CD4-positive, alpha-beta T cell (primary cell): ENCODE results near the gene HIPK2. TPM values are rescaled to one million over a fixed set of nuclear protein-coding genes. Genes with fewer than 3 reads are reported as not detected.

Experiments used
- ATAC-seq: fragments of 200-7000 bp; cut with Tn5 transposase; one replicate; pipeline ENCODE4 v1.10.0; 2022; ENCODE audit warnings: mild to moderate bottlenecking; ENCODE audit not compliant: poor library complexity
- CTCF ChIA-PET: fragments of 350-600 bp; sonication (Branson Sonifier 250); formaldehyde crosslinking; loops from one replicate; lab custom pipeline; 2021; ENCODE audit warnings: antibody characterized with exemption, inconsistent platforms; lab: Charles Lee
- POLR2A ChIA-PET: fragments of 350-600 bp; sonication (Branson Sonifier 250); formaldehyde crosslinking; loops from one replicate; lab custom pipeline; 2021; ENCODE audit warnings: antibody characterized with exemption, inconsistent platforms; lab: Charles Lee
- DNase-seq, 14 experiments: peaks; one replicate each; pipeline ENCODE4 v3.0.0-alpha.2; 2013 to 2020; ENCODE audit warnings: mixed read lengths in 2 of 14
- H3K27ac ChIP-seq, 2 donors: one replicate each; pipeline versions ENCODE4 v1.5.1 to v1.7.0; 2013; ENCODE audit warnings: low read length in 2 of 2, low read depth in 1 of 2, mild to moderate bottlenecking in 1 of 2
- H3K27me3 ChIP-seq, 2 experiments: 1 replicate in 1 of 2; 2 replicates in 1 of 2; pipeline versions ENCODE4 v1.6.1 to v1.7.0; 2013; ENCODE audit warnings: low read length in 2 of 2, control low read depth in 1 of 2, mild to moderate bottlenecking in 1 of 2, moderate library complexity in 1 of 2; ENCODE audit not compliant: insufficient read depth in 2 of 2, control insufficient read depth in 1 of 2
- H3K36me3 ChIP-seq: one replicate; pipeline ENCODE4 v1.6.1; 2013; ENCODE audit warnings: low read length, control low read depth; ENCODE audit not compliant: insufficient read depth
- H3K4me1 ChIP-seq: one replicate; pipeline ENCODE4 v1.6.1; 2013; ENCODE audit warnings: low read length, control low read depth; ENCODE audit not compliant: insufficient read depth
- H3K4me3 ChIP-seq: one replicate; pipeline ENCODE4 v1.5.1; 2013; ENCODE audit warnings: mild to moderate bottlenecking, low read length, moderate library complexity
- H3K9me3 ChIP-seq, 2 experiments: 1 replicate in 1 of 2; 2 replicates in 1 of 2; pipeline versions ENCODE4 v1.6.1 to v1.7.0; 2013; ENCODE audit warnings: low read length in 2 of 2, mild to moderate bottlenecking in 2 of 2, control low read depth in 1 of 2, moderate library complexity in 1 of 2; ENCODE audit not compliant: control insufficient read depth in 1 of 2, insufficient read depth in 1 of 2
- H3K27ac Mint-ChIP-seq: one replicate; pipeline ENCODE4 v1.8.0; 2020; ENCODE audit warnings: mixed read lengths
- H3K27me3 Mint-ChIP-seq: one replicate; pipeline ENCODE4 v1.8.0; 2021; ENCODE audit warnings: mixed read lengths
- H3K36me3 Mint-ChIP-seq: one replicate; pipeline ENCODE4 v1.8.0; 2021; ENCODE audit warnings: low read depth, mixed read lengths
- H3K4me1 Mint-ChIP-seq: one replicate; pipeline ENCODE4 v1.8.0; 2021; ENCODE audit warnings: low read depth, mixed read lengths
- H3K4me3 Mint-ChIP-seq: one replicate; pipeline ENCODE4 v1.8.0; 2020; ENCODE audit warnings: mild to moderate bottlenecking, mixed read lengths
- H3K9me3 Mint-ChIP-seq: one replicate; pipeline ENCODE4 v1.8.0; 2020; ENCODE audit warnings: mixed read lengths
- intact Hi-C, 2 experiments: fragments of 100-400 bp; cut with DNase I in 1 of 2; cut with micrococcal nuclease in 1 of 2; formaldehyde crosslinking; loops; one replicate each; pipeline versions ENCODE4 v1.15.1 to v1.9.0; 2023 to 2025; cut with DNase I, micrococcal nuclease
- total RNA-seq, 174 experiments: library from RNA in 2 of 174; stranded (reverse) in 2 of 174; gene quantifications; one replicate each; pipeline ENCODE4 v1.2.3 and lab custom pipeline; 2021 to 2026
- TF ChIP-seq, protein P1 (sequence below): fragments of 200-600 bp; IDR thresholded peaks from one replicate; pipeline ENCODE4 v1.8.0; 2022; ENCODE audit warnings: antibody characterized with exemption, mild to moderate bottlenecking

Gene HIPK2
- total RNA-seq, 2 experiments from 2014 or later, result 36.5 to 37.0 TPM

- H3K27ac ChIP-seq, result no peak overlapping the region
- Mint-ChIP-seq H3K36me3 (peaks cover 95% of the 10 kb centered on the region), H3K9me3 (no peaks in the 10 kb centered on the region), H3K4me1 (no peaks in the 10 kb centered on the region), H3K27ac (no peak overlapping the region), H3K4me3 (no peak overlapping the region), H3K27me3 (no peaks in the 10 kb centered on the region)
- ChIA-PET CTCF (no interaction called here), POLR2A (no interaction called here)
- H3K9me3 ChIP-seq, result no peaks in the 10 kb centered on the region
- peaks cover 86% of the 10 kb centered on the region for H3K36me3 ChIP-seq
- TF ChIP-seq, protein P1, sequence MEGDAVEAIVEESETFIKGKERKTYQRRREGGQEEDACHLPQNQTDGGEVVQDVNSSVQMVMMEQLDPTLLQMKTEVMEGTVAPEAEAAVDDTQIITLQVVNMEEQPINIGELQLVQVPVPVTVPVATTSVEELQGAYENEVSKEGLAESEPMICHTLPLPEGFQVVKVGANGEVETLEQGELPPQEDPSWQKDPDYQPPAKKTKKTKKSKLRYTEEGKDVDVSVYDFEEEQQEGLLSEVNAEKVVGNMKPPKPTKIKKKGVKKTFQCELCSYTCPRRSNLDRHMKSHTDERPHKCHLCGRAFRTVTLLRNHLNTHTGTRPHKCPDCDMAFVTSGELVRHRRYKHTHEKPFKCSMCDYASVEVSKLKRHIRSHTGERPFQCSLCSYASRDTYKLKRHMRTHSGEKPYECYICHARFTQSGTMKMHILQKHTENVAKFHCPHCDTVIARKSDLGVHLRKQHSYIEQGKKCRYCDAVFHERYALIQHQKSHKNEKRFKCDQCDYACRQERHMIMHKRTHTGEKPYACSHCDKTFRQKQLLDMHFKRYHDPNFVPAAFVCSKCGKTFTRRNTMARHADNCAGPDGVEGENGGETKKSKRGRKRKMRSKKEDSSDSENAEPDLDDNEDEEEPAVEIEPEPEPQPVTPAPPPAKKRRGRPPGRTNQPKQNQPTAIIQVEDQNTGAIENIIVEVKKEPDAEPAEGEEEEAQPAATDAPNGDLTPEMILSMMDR, result no peak
- H3K4me1 ChIP-seq, result no peaks in the 10 kb centered on the region
- intact Hi-C loops, result no loop called here
- H3K4me3 ChIP-seq, result no peak overlapping the region
- ATAC-seq (no peak), DNase-seq (no peak)
- H3K27me3 ChIP-seq, result no peaks in the 10 kb centered on the region
These were observed 181.2 kb downstream of the HIPK2 start for GRCh38 chr7:139596626-139597025.

DNA sequence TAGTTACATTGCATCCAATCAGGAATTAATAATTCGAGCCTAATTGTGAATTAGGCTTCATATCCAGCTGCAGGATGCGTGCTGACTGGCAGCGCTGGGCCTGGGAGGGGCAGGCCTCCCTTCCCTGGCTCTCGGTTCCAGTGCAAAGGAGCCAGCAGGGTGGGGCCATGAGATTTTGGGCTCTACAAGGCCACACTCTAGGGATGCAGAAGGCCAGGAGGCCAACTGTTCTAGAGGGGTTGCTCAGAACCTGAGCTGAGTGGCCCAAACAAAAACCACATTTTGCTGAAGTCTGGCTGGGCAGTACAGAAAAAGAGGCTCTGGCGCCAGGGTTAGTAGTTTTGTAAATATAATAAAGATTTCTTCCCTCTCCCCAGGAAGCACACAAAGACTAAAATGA, 182.0 kb downstream of the HIPK2 start:
- CTCF ChIA-PET, result no interaction called here
- Histone ChIP-seq H3K36me3 (peaks cover 88% of the 10 kb centered on the region), H3K4me1 (no peaks in the 10 kb centered on the region), H3K9me3 (no peaks in the 10 kb centered on the region), H3K27ac (no peak overlapping the region), H3K4me3 (no peak overlapping the region), H3K27me3 (no peaks in the 10 kb centered on the region)
- no peak for DNase-seq
- Mint-ChIP-seq H3K36me3 (peaks cover 98% of the 10 kb centered on the region), H3K27ac (no peak overlapping the region), H3K9me3 (no peaks in the 10 kb centered on the region), H3K4me1 (no peaks in the 10 kb centered on the region), H3K27me3 (no peaks in the 10 kb centered on the region), H3K4me3 (no peak overlapping the region)
- no peak for ATAC-seq
- TF ChIP-seq, protein P1, result no peak
- POLR2A ChIA-PET, result no interaction called here
- intact Hi-C loops, result no loop called here

GRCh38 chr7:139594911-139595476, 182.8 kb downstream of the HIPK2 start:
- H3K4me1 Mint-ChIP-seq, result no peaks in the 10 kb centered on the region
- intact Hi-C loops, result no loop called here
- no peaks in the 10 kb centered on the region for H3K9me3 ChIP-seq
- H3K4me3 ChIP-seq, result no peak overlapping the region
- no peaks in the 10 kb centered on the region for H3K27me3 ChIP-seq
- CTCF ChIA-PET, result no interaction called here
- H3K9me3 Mint-ChIP-seq, result no peaks in the 10 kb centered on the region
- TF ChIP-seq, protein P1, result no peak
- peaks cover 99% of the 10 kb centered on the region for H3K36me3 Mint-ChIP-seq
- ATAC-seq (no peak), DNase-seq (no peak)
- H3K27ac Mint-ChIP-seq, result no peak overlapping the region
- POLR2A ChIA-PET, result no interaction called here
- H3K36me3 ChIP-seq, result peaks cover 81% of the 10 kb centered on the region
- no peaks in the 10 kb centered on the region for H3K4me1 ChIP-seq
- no peaks in the 10 kb centered on the region for H3K27me3 Mint-ChIP-seq
- no peak overlapping the region for H3K27ac ChIP-seq
- no peak overlapping the region for H3K4me3 Mint-ChIP-seq
